Adrenal gland (tissue), 12 donors: ENCODE results near the gene GATA2. TPM values are rescaled to one million over a fixed set of nuclear protein-coding genes. Genes with fewer than 3 reads are reported as not detected.

Source experiments
- DNase-seq, 7 donors: peaks; one replicate each; pipeline ENCODE4 v3.0.0-alpha.2; 2019 to 2020
- H3K27ac ChIP-seq, 5 donors: fragments of 200-600 bp; sonication (generic) in 4 of 5; 1 replicate in 3 of 5; 2 replicates in 2 of 5; pipeline versions ENCODE4 v1.5.1 to v1.8.0; 2016 to 2020; ENCODE audit warnings: mild to moderate bottlenecking in 1 of 5
- H3K27me3 ChIP-seq: fragments of 200-600 bp; 2 replicates; pipeline ENCODE4 v1.8.0; 2021
- H3K36me3 ChIP-seq, 2 donors: fragments of 200-600 bp; replicated peaks in 1 of 2; 1 replicate in 1 of 2; 2 replicates in 1 of 2; pipeline versions ENCODE4 v1.5.1 to v1.8.0; 2018 to 2022
- H3K4me1 ChIP-seq, 2 donors: fragments of 200-600 bp; replicated peaks in 1 of 2; 1 replicate in 1 of 2; 2 replicates in 1 of 2; pipeline versions ENCODE4 v1.5.1 to v1.8.0; 2018 to 2021
- H3K4me3 ChIP-seq, 4 donors: fragments of 200-600 bp; sonication (generic) in 3 of 4; one replicate each; pipeline ENCODE4 v1.5.1; 2016 to 2018
- H3K9me3 ChIP-seq, 3 donors: fragments of 200-600 bp; sonication (generic) in 1 of 3; replicated peaks in 1 of 3; 1 replicate in 2 of 3; 2 replicates in 1 of 3; pipeline versions ENCODE4 v1.5.1 to v1.8.0; 2016 to 2021
- POLR2A ChIP-seq, 2 donors: fragments of 450-650 bp; IDR thresholded peaks; one replicate each; pipeline ENCODE4 v1.6.1; 2017; ENCODE audit warnings: antibody characterized with exemption in 2 of 2, mild to moderate bottlenecking in 2 of 2, moderate library complexity in 1 of 2
- WGBS, 4 donors: extraction: QIAGEN DNeasy Blood & Tissue Kit in 2 of 4; methylation state at CpG; one replicate each; pipeline versions ENCODE4 v1.1.5 to v1.1.7; 2013 to 2017; 5-methylcytosine and 5-hydroxymethylcytosine counted together
- intact Hi-C, 2 donors: fragments of 100-400 bp; cut with DNase I; formaldehyde crosslinking; loops; one replicate each; pipeline versions ENCODE4 v1.14.1 to v1.15.0; 2022 to 2023
- polyA plus RNA-seq, 3 donors: library from polyadenylated mRNA; stranded (reverse); fragments of 200-250 nt in 2 of 3; fragments of 350-450 nt in 1 of 3; fragmentation: Illumina TruSeq in 1 of 3; extraction: RNeasy Lipid Tissue Mini Kit (QIAGEN cat#74804) in 1 of 3; gene quantifications; one replicate each; pipeline ENCODE4 v1.2.3, GENCODE V29; 2013 to 2014
- total RNA-seq, 9 donors: library from RNA; depleted of rRNA in 4 of 9; stranded (reverse); fragments of >200 nt in 4 of 9; fragments of 120-200 nt in 1 of 9; fragmentation: NEBNext Ultra II Directional in 1 of 9; extraction: Animal tissue kit (Norgen Biotek cat#: 25700) in 1 of 9; gene quantifications; one replicate each; pipeline versions ENCODE4 v1.1.0 to v1.2.4, GENCODE V29; 2013 to 2023
- TF ChIP-seq, protein P1 (sequence below), 6 experiments: fragments of 450-650 bp in 4 of 6; fragments of 200-600 bp in 2 of 6; sonication (generic) in 1 of 6; IDR thresholded peaks; 1 replicate in 5 of 6; 2 replicates in 1 of 6; pipeline versions ENCODE4 v1.5.1 to v1.8.0; 2016 to 2021; ENCODE audit warnings: antibody characterized with exemption in 6 of 6, mild to moderate bottlenecking in 2 of 6, moderate library complexity in 1 of 6
- donor health status: healthy with polysubstance abuse.
- donor health status: Bipolar disorder and iron deficiency.
- donor health status: DM: yes; HTN: yes; CAD: no.
- donor health status: DM: no; HTN: no; CAD: no.
- donor health status: DM: no; HTN: no; CAD: no.
- donor health status: DM: yes; HTN: yes; CAD: no.

The GATA2 gene
- total and polyA plus RNA-seq, 12 donors, result 3.4 to 37.5 (median 7.4) TPM

DNA sequence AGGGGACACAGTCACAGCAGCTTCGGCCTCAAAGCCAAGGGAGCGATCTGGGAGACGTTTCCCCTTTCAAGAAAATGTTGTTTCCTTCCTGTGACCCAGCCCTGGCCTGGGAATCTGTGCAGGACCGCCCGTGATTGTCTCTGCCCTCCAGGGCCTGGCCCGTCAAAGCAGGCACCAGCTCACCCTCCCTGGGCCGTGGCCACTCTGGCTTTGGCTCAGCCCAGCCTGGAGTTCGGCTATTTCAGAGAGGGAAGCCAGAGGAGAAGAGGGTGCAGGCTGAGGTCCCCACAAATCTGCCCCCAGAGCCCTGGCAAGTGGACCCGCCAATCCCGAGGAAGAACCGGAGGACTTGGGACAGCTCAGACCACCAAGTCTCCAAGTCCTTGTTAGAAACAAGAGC, 12.7 kb downstream of the GATA2 start:
- peaks cover 6 to 11% of the 10 kb centered on the region in 2 donors for H3K4me1 ChIP-seq
- 52 to 64% (median 55%) methylated on average over 6 to 11 of the region's 11 CpGs for WGBS, 4 donors
- H3K27ac ChIP-seq, result peak overlapping the region in 1 of 5 donors; percentile 49
- H3K4me3 ChIP-seq, result no peak overlapping the region
- no peaks in the 10 kb centered on the region for H3K9me3 ChIP-seq
- no peaks in the 10 kb centered on the region for H3K36me3 ChIP-seq
- peaks cover 75% of the 10 kb centered on the region for H3K27me3 ChIP-seq
- intact Hi-C loops, result no loop called here
- TF ChIP-seq, protein P1, sequence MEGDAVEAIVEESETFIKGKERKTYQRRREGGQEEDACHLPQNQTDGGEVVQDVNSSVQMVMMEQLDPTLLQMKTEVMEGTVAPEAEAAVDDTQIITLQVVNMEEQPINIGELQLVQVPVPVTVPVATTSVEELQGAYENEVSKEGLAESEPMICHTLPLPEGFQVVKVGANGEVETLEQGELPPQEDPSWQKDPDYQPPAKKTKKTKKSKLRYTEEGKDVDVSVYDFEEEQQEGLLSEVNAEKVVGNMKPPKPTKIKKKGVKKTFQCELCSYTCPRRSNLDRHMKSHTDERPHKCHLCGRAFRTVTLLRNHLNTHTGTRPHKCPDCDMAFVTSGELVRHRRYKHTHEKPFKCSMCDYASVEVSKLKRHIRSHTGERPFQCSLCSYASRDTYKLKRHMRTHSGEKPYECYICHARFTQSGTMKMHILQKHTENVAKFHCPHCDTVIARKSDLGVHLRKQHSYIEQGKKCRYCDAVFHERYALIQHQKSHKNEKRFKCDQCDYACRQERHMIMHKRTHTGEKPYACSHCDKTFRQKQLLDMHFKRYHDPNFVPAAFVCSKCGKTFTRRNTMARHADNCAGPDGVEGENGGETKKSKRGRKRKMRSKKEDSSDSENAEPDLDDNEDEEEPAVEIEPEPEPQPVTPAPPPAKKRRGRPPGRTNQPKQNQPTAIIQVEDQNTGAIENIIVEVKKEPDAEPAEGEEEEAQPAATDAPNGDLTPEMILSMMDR (IDR thresholded peaks at IDR 0.05), result no peak
- no peak for TF ChIP-seq POLR2A (IDR thresholded peaks at IDR 0.05)
- DNase-seq, result peak in 1 of 7 donors; percentile 40

DNA sequence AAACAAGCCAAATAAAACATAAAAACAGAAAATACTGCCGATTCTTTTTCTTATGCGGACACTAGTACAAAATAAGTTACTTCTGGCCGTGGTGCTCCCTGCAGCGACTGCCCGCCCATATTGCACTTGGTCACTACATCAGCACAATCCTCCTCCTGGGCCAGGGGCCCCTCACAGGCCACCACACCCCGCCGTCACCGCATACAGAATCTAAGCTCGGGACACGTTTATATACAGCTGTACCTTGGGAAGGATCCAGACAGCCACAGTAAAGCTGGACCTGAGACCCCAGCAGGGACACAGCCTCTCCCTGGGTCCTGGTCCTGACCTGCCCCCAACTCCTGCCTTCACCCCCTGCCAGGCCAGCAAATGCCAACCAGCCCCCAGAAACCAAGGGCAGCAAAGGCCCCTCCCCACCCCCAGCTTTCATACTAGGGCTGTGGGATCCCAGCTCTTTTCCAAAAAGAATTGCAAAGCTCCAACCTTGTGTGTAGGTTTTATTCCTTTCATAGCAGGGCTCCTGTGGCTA, 13.4 kb downstream of the GATA2 start:
- intact Hi-C loops, result no loop called here

DNA sequence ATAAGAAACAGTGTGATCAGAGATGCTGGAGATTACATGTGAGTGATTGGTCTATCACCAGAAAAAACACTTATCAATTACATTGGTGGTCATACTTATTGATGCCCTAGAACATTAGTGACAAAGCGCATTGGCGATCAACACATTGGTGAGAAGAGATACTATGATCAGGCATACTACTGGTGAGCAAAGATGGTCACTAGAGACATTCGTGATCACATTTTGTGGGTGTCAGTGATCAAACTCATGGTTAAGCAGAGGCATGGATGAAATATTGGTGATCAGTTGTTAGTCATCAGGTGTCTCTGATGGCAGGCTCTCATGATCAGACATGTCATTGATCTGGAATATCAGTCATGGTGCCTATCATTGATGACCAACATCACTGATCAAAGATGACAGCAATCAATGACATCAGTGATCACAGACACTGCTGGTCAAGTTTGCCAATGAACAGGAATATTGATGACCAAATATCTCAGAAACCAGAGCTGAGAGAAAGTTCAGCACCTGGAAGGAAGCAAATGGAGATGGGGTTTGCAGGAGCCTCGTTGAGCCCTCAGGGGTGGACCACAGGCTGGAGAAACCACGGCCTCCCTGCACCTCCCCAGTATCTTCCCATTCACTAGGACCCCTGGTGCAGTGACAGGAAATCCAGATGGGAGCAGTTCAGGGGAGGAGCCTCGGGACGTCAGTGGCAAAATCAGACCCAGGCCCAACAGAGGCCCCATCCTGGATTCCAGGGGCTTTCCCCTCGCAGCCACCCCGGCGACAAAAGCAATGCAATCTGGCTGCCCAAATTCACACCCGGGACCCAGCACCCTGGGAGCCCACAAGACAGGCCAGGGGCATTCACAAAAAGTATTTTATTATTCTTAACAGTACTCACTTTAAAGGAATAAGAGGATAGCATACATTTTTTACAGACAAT, 14.2 kb downstream of the GATA2 start:
- Histone ChIP-seq H3K9me3 (no peaks in the 10 kb centered on the region), H3K4me1 (peaks cover 6 to 11% of the 10 kb centered on the region in 2 donors), H3K27ac (no peak overlapping the region), H3K4me3 (no peak overlapping the region), H3K36me3 (no peaks in the 10 kb centered on the region), H3K27me3 (peaks cover 61% of the 10 kb centered on the region)
- DNase-seq, result no peak
- TF ChIP-seq, protein P1 (IDR thresholded peaks at IDR 0.05), result no peak
- no peak for TF ChIP-seq POLR2A (IDR thresholded peaks at IDR 0.05)
- intact Hi-C loops, result no loop called here
- WGBS, 4 donors, result 63 to 71% (median 68%) methylated on average over 9 to 11 of the region's 11 CpGs

More for the DNA sequence above, 13.4 kb downstream of the GATA2 start:
- H3K4me1 ChIP-seq, result peaks cover 6 to 11% of the 10 kb centered on the region in 2 donors
- no peaks in the 10 kb centered on the region for H3K9me3 ChIP-seq
- peaks cover 69% of the 10 kb centered on the region for H3K27me3 ChIP-seq
- no peak for TF ChIP-seq POLR2A (IDR thresholded peaks at IDR 0.05)
- TF ChIP-seq, protein P1 (IDR thresholded peaks at IDR 0.05), result no peak
- H3K27ac ChIP-seq, result no peak overlapping the region
- no peak overlapping the region for H3K4me3 ChIP-seq
- WGBS, 4 donors, result 64 to 86% (median 75%) methylated on average over 8 to 10 of the region's 10 CpGs
- no peak for DNase-seq
- H3K36me3 ChIP-seq, result no peaks in the 10 kb centered on the region

DNA sequence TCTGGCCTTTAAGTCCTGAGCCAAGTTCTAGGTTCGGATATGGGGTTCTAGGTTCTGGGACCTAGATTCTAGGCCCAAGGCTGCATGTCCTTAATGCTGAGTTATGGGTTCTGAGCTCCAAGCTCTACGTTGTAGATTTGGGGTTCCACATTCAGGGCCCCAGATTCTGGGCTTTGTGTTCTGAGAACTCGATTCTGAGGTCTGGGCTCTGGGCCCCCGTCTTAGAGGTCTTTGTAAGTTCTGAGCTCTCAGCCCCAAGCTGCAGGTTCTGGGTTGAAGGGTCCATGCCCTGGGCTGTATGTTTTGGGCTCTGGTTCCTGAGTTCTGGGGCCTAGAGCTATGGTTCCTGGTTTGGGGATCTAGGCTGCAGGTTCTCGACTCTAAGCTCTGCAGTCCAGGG, 16.3 kb downstream of the GATA2 start:
- H3K9me3 ChIP-seq, result no peaks in the 10 kb centered on the region
- H3K27ac ChIP-seq, result no peak overlapping the region
- H3K36me3 ChIP-seq, result no peaks in the 10 kb centered on the region
- no peak overlapping the region for H3K4me3 ChIP-seq
- no peaks in the 10 kb centered on the region for H3K4me1 ChIP-seq
- no peak for TF ChIP-seq POLR2A (IDR thresholded peaks at IDR 0.05)
- TF ChIP-seq, protein P1 (IDR thresholded peaks at IDR 0.05), result no peak
- 63 to 88% (median 82%) methylated on average over 2 to 5 of the region's 5 CpGs for WGBS, 4 donors
- intact Hi-C loops, result no loop called here
- DNase-seq, result no peak
- H3K27me3 ChIP-seq, result peaks cover 47% of the 10 kb centered on the region
